ENCODE results near the gene MLIP. TPM values are rescaled to one million over a fixed set of nuclear protein-coding genes. Genes with fewer than 3 reads are reported as not detected.

The MLIP gene
- total and polyA plus RNA-seq, 4 donors: 2.0 to 6.0 (median 3.2) TPM

DNA sequence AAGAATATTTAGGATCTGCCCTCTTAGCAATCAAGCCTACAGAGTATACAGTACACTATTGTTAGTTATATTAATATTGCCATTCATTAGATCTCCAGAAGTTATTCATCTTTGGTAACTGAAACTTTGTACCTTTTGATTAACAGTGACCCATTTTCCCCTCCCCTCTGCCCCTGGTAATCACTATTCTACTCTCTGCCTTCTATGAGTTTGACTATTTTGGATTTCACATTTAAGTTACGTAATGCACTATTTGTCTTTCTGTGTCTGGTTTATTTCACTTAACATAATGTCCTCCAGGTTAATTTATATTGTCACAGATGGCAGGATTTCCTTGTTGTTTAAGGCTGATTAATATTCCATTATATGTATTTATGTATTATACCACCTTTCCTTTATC is 111.0 kb downstream of the MLIP start:
- TF ChIP-seq TAF1 (conservative IDR thresholded peaks at IDR 0.05): no peak
- TF ChIP-seq RXRA (IDR thresholded peaks at IDR 0.05): no peak
- no peak for TF ChIP-seq ATF3 (IDR thresholded peaks at IDR 0.05)
- TF ChIP-seq, protein P1, sequence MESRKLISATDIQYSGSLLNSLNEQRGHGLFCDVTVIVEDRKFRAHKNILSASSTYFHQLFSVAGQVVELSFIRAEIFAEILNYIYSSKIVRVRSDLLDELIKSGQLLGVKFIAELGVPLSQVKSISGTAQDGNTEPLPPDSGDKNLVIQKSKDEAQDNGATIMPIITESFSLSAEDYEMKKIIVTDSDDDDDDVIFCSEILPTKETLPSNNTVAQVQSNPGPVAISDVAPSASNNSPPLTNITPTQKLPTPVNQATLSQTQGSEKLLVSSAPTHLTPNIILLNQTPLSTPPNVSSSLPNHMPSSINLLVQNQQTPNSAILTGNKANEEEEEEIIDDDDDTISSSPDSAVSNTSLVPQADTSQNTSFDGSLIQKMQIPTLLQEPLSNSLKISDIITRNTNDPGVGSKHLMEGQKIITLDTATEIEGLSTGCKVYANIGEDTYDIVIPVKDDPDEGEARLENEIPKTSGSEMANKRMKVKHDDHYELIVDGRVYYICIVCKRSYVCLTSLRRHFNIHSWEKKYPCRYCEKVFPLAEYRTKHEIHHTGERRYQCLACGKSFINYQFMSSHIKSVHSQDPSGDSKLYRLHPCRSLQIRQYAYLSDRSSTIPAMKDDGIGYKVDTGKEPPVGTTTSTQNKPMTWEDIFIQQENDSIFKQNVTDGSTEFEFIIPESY (IDR thresholded peaks at IDR 0.05): no peak
- no peak for TF ChIP-seq SP1 (IDR thresholded peaks at IDR 0.05)
- no peak for TF ChIP-seq HNF4G (IDR thresholded peaks at IDR 0.05)
- TF ChIP-seq GABPA (IDR thresholded peaks at IDR 0.05 in 1 of 2, conservative IDR thresholded peaks at IDR 0.05 in 1 of 2): no peak
- no peak for TF ChIP-seq FOXA1 (IDR thresholded peaks at IDR 0.05)
- TF ChIP-seq CTCF (IDR thresholded peaks at IDR 0.05; ENCODE audit: low read depth, low read length, missing input control): no peak
- no peak for TF ChIP-seq HNF4A (conservative IDR thresholded peaks at IDR 0.05)
- no peak for TF ChIP-seq REST (IDR thresholded peaks at IDR 0.05)
- no peak for TF ChIP-seq FOXA2 (IDR thresholded peaks at IDR 0.05)
- no peak for TF ChIP-seq JUND (IDR thresholded peaks at IDR 0.05)
- no peak for TF ChIP-seq YY1 (IDR thresholded peaks at IDR 0.05)
- no peak for TF ChIP-seq MAX (IDR thresholded peaks at IDR 0.05)
- no peak for TF ChIP-seq EGR1 (IDR thresholded peaks at IDR 0.05; ENCODE audit: low read depth in 2 of 2)
- TF ChIP-seq NR2F2 (IDR thresholded peaks at IDR 0.05): no peak
- H3K27ac ChIP-seq (ENCODE audit: low read depth in 1 of 2, low read length in 2 of 2): no peak overlapping the region
- H3K36me3 ChIP-seq (ENCODE audit: control insufficient read depth in 4 of 4, insufficient read depth in 3 of 4, low read depth in 1 of 4, low read length in 3 of 4): no peaks in the 10 kb centered on the region
- WGBS: 78% methylated on average over 1 of the region's 1 CpG
- no peak for DNase-seq (ENCODE audit: low spot score)
- H3K27me3 ChIP-seq (ENCODE audit: control insufficient read depth in 4 of 4, insufficient read depth in 4 of 4, low read length in 3 of 4): no peaks in the 10 kb centered on the region
- H3K9ac ChIP-seq (ENCODE audit: low read depth in 1 of 2, low read length in 2 of 2): no peak overlapping the region
- H3K9me3 ChIP-seq (ENCODE audit: control insufficient read depth in 4 of 4, low read length in 3 of 4): no peaks in the 10 kb centered on the region
- H3K4me3 ChIP-seq (ENCODE audit: low read depth in 1 of 3, low read length in 3 of 3): no peak overlapping the region
- no peaks in the 10 kb centered on the region for H3K4me1 ChIP-seq (ENCODE audit: control insufficient read depth in 4 of 4, insufficient read depth in 4 of 4, low read length in 3 of 4)

DNA sequence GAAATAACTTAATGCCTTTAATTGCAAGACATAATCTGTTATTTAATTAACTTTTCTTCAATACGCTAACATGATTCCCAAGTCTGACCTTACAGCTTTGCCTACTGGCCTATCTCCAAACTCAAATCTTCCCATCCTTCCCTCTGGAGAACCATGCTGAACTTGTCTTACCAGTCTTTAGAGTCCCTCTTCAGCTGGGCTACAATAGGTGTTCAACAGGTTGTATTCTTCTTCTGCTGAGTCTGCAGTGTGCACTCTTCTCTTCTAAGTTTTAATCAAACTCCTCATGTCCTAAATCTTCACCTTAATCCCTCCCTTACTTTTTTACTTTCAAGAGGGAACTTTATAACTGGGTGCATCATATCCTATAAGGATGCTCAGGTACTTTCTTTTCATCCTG is 121.5 kb downstream of the MLIP start:
- Histone ChIP-seq H3K27me3 (ENCODE audit: control insufficient read depth in 4 of 4, insufficient read depth in 4 of 4, low read length in 3 of 4) (no peaks in the 10 kb centered on the region), H3K9me3 (ENCODE audit: control insufficient read depth in 4 of 4, low read length in 3 of 4) (no peaks in the 10 kb centered on the region), H3K4me3 (ENCODE audit: low read depth in 1 of 3, low read length in 3 of 3) (no peak overlapping the region), H3K27ac (ENCODE audit: low read depth in 1 of 2, low read length in 2 of 2) (no peak overlapping the region), H3K4me1 (ENCODE audit: control insufficient read depth in 4 of 4, insufficient read depth in 4 of 4, low read length in 3 of 4) (no peaks in the 10 kb centered on the region), H3K36me3 (ENCODE audit: control insufficient read depth in 4 of 4, insufficient read depth in 3 of 4, low read depth in 1 of 4, low read length in 3 of 4) (peaks cover 0 to 2% (median 0%) of the 10 kb centered on the region in 4 donors), H3K9ac (ENCODE audit: low read depth in 1 of 2, low read length in 2 of 2) (no peak overlapping the region)
- WGBS: 97% methylated on average over 1 of the region's 1 CpG
- no peak for DNase-seq (ENCODE audit: low spot score)
- TF ChIP-seq REST (IDR thresholded peaks at IDR 0.05) (no peak), GABPA (IDR thresholded peaks at IDR 0.05 in 1 of 2, conservative IDR thresholded peaks at IDR 0.05 in 1 of 2) (no peak), RAD21 (IDR thresholded peaks at IDR 0.05) (no peak), CTCF (IDR thresholded peaks at IDR 0.05; ENCODE audit: low read depth, low read length, missing input control) (no peak), TAF1 (conservative IDR thresholded peaks at IDR 0.05) (no peak), FOXA2 (IDR thresholded peaks at IDR 0.05) (no peak), JUND (IDR thresholded peaks at IDR 0.05) (no peak)
